ENCODE measurements around the gene PCSK1N.
"Not testable (repeated sequence)": the region's sequence is repeated elsewhere in the genome, so short reads cannot be mapped to it uniquely, and the experiment has no call there.

Gene PCSK1N

DNA sequence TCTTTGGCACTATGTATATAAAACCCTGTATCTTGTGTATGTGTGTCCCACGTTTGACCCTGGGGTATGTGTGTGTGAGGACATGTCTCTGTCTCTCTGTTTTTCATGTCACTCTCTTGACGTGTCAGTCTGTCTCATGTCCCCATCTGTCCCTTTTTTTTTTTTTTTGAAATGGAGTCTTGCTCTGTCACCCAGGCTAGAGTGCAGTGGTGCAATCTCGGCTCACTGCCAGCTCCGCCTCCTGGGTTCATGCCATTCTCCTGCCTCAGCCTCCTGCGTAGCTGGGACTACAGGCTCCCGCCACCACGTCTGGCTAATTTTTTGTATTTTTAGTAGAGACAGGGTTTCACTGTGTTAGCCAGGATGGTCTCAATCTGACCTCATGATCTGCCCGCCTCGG lies 16.0 kb downstream of the PCSK1N start:
- not testable (repeated sequence) for DNase-seq

DNA sequence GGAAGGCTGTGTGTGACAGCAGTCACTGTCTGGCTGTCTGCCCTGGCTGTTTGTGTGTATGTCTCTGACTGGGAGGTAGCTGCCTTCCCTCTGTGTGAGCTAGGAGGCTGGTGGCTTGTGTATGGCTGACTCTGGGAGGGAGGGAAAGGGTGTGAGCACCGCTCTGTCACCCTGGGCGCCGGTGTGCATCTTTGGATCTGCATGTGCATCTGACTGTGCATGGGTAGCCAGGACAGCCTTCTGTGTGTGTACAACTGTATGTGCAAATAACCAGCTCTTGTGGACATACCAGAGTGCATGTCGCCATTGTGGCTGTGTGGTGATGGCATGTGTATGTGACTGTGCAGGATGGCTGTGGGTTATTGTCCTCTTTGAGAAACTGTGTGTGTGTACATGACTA lies 16.5 kb downstream of the PCSK1N start:
- no peak for DNase-seq

DNA sequence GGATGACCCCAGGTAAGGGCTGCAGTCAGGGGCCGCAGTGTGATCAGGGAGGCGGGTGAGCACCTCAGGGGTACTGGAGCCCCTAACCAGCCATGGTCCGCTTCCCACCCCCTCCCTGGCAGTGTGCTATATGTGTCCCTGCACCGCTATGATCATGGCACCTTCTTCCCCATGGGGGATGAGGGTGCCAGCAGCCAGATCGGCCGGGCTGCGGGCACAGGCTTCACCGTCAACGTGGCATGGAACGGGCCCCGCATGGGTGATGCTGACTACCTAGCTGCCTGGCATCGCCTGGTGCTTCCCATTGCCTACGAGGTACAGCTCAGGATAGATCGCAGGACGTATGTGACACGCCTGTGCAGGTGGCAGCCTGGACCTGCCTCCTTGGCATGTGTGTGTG lies 17.3 kb downstream of the PCSK1N start:
- no peak for DNase-seq

DNA sequence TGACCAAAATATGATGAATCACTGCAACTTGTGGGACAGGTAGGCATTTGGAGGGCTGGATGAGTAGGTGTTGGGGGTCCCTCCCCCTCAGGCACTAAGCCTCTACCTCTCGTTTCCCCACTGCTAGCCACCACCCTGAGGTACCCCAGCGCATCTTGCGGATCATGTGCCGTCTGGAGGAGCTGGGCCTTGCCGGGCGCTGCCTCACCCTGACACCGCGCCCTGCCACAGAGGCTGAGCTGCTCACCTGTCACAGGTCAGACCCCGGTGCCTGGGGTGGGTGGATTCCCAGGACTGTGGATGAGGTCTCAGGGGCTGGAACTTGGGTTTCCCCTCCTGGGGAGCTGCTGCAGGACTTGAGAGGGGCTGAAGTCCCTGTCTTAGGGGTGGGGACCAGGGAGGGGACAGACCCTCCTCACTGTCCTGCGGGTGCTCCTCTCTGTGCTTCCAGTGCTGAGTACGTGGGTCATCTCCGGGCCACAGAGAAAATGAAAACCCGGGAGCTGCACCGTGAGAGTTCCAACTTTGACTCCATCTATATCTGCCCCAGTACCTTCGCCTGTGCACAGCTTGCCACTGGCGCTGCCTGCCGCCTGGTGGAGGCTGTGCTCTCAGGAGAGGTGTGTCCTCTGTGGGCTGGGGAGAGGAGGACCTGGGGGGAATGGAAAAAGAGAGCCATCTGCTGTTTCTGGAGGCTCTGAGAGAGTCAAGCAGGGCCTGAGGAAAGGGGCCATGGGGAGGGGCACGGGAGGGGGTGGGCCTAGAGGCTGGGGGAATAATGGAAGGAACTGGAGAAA lies 19.2 kb downstream of the PCSK1N start:
- DNase-seq, result no peak

DNA sequence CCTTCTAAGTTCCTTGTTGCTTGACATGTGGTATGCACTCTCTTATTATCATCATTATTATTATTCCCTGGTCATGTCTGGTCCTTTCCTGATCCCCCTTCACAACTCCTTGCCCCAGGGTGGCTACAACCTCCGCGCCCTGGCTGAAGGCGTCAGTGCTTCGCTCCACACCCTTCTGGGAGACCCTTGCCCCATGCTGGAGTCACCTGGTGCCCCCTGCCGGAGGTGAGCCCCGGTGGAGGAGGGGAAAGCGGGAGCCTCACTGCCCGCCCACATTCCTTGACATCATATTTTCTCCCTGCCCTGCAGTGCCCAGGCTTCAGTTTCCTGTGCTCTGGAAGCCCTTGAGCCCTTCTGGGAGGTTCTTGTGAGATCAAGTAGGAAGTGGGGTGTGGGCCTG lies 20.1 kb downstream of the PCSK1N start:
- DNase-seq, result no peak

DNA sequence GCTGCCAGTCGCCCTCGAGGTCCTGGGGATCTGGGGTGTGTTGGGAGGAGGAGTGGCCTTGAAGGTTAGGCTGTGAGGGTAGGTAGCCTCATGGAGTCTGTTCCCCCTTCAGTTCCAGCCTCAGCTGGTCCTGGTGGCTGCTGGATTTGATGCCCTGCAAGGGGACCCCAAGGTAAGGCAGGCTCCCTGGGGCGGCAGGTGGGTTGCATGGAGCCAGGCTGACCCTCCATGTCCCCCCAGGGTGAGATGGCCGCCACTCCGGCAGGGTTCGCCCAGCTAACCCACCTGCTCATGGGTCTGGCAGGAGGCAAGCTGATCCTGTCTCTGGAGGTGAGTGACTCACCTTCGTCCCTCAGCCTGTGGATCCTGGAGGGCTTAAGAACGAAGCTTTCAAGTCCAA lies 20.7 kb downstream of the PCSK1N start:
- DNase-seq, result no peak

DNA sequence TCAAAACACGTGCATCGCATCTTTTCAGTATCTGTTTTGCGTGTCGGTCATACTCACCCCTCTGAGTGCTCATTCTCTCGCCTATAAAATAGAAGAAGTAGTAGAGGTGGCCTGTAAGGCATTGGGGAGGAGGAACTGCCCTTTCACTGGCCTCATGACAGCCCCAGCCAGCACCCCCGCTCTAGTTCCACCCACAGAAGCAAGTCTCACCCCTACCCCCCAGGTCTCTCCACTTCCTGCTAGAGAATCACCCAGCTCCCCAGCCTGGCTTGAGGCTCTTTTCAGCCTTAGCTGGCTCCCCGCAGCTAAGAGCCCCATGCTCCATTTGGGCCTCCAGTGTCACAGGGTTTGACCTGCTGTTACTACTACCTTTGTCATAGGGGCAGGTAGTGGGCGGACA lies 21.8 kb downstream of the PCSK1N start:
- DNase-seq, result no peak

DNA sequence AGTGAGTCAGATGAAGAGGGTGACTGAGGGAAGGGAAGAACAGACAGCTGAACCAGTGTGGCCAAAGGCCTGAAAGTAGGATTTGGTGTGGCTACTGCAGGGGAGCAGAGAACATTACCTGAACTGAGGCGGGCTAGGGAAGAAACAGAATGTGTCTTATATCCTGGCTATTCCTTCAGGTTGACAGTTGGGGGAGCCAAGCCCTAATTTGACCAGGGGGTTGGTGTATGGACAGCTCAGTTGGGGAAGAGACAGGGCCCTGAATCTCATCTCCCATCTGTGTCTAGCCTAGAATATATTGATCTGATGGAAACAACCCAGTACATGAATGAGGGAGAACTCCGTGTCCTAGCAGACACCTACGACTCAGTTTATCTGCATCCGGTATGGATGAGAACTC lies 29.3 kb downstream of the PCSK1N start:
- no peak for DNase-seq

DNA sequence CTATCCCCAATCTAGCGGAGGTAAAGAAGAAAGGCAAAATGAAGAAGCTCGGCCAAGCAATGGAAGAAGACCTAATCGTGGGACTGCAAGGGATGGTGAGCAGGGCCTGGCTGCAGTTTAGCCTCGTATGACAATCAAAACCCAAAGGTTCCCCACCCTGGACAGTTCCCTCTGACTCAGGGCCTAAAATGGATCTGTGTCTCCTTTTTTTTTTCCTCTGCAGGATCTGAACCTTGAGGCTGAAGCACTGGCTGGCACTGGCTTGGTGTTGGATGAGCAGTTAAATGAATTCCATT lies 32.6 kb downstream of the PCSK1N start:
- DNase-seq, result no peak

DNA sequence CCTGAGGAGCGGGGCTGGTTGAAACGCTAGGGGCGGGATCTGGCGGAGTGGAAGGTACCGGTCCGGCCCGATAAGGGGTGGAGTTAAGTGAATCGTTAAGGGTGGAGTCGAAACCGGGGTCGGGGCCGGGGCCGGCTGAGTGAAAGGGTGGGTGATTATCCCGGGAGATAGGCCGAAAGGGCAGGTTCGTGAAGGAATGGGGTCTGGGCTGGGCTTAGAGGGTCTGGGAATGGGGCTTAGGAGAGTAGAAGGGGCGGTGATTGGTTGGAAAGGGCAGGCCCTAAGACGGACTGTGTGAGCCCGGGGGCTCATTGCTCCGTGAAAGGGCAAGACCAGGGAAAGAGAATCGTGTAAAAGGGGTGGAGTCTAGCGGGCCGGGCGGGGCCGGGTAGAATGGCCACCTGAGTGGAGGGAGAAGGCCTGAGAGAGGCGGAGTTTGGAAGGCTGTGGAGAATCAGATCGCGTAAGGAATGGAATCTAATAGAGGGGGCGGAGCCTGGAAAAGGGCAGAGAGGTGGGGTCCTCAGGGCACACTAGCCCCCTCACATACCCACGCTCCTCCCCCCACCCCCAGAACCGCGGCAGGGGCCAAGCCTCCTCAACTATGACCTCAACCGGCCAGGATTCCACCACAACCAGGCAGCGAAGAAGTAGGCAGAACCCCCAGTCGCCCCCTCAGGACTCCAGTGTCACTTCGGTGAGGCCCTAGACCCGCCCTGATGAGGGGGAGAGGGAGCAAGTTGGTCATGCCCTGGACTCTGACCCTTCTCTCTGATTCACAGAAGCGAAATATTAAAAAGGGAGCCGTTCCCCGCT lies 33.1 kb downstream of the PCSK1N start:
- DNase-seq, result peak; percentile 69

DNA sequence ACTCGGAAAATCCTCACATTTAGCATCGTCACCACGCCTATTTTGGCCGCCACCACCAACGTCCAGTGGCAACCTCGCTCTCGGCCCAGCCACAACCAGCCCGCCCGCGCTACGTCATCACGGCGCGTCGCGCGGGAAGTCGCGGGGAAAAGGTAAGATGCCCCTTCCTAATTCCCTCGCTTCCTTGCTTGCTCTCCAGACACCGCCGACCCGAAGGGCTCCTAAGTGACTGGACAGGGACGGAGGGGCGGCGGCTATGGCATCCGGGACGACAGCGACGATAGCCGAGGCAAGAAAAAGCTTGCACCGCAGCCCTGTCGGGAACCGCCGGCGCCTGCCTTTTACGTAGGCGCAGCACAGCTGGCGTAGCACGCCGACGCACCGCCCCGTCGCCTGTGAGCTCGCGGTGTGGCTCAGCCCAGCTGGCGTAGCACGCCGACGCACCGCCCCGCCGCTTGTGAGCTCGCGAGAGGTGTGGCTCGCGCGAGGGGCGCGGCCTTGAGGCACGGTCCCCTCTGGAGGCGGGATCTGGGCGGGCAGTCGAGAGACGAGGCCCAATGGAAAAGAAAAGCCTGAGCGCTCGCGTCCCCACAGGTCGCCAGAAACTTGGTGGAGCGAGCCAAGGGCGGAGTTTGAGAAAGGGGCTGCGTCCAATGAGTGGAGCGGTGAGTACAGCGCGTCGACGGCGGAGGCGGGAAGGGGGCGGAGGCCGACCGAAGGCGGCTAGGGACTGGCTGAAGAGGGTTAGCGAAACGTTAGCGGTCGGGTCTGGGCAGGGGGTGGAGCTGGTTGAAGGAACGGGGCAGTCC lies 33.9 kb downstream of the PCSK1N start, which contains the start of gene HDAC6:
Gene HDAC6, plus strand, starts transcription at position 788 of the 809 bp plus-strand sequence. CDS start 626 bp downstream, outside the sequence.
- peak; percentile 95 for DNase-seq

DNA sequence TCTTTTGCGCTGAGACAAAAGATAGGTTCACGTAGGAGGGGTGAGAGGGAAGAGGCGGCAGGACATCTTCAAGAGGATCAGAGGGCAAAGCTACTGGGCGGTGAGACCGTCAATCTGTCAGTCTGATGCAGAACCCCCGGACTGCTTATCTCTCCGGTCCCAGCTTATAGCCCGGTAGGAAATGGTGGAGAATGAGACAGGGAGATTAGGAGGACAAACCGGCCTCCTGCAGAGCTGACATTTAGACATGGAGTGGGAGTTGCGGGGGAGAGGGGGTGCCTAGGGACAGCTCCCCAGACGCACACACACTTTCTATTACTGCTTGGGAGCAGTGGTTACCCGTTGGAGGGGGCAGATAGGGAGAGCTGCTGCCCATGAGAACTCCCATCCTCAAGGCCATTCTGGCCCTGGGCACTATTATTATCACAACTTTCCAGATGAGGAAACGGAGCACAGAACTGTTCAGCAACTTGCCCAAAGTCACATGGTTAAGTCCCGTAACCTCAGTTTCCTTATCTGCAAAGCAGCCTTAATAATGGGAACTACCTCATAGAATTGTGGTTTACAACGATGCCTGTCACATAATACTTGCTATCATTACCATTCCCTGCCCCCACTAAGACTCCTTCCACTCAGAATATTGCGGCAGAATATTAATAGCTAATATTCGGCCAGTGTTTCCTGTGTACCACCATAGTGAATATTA lies 34.7 kb downstream of the PCSK1N start:
- no peak for DNase-seq

DNA sequence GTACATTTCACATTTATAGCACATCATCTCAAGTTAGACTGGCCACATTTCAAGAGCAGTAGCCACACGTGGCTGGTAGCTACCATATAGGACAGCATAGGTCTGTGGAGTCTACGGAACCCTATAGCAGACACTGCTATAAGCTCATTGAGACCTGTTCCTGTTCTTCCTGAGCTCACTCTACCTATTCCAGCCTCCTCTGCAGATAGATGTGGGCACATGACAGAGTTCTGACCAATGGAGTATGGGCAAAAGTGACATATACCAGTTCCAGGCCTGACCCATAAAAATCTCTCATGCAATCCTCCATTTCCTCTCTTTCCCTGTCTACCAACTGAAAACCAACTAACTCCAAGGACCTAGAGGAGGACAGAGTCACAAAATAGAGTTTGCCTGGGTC lies 37.1 kb downstream of the PCSK1N start:
- no peak for DNase-seq

DNA sequence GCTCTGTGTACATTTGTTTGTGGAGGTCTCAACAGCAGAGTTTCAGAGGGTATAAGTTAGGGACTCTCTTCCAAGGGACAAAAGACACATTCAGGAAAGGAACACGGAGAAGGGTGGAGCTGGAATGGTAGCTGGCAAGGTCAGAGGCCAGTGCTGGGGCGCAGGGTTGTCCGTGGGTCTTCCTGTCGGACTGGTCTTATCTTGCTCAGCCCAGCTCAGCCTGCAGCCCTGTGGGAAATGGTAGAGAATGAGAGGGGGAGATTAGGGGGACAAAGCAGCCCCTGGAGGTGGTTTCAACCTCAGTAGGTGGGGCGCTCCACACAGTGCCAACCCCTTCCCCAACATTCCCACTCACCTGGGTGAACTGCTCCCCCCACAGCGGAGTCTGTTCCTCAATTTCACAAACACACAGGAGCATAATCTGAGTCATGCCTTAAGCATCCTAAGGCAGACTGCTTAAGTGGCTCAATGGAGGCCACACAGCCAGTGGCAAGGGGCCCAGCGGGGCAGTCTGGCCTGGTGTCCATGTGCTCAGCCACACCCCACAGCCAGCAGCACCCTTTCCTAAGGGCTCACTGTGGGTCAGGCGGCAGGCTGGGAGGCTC lies 40.4 kb downstream of the PCSK1N start:
- no peak for DNase-seq

DNA sequence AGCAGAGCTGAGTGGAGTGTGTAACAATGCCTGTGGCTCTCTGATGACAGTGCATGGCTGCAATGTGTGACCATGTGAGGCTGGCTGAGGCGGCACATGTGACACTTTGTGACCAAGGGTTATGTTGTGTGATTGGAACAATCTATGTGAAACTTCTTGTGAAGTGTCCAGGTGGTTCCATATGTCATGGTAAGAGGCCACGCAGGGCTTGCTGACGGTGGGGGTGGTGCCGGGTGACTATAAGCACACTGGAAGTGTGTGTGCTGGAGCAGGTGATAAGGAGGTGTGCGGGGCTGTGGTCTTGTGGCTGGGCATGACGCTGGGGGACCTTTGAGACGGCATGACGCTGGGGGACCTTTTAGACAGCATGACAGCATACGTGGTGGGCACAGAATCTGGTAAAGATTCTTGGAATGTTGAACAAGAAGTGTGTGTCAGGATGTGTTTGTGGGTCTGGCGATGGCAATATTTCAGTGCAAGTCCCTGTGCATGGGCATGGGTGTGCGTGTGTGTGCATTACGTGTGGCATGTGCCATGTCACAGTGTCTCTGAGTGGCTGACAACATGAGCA lies 41.0 kb downstream of the PCSK1N start:
- DNase-seq, result no peak

DNA sequence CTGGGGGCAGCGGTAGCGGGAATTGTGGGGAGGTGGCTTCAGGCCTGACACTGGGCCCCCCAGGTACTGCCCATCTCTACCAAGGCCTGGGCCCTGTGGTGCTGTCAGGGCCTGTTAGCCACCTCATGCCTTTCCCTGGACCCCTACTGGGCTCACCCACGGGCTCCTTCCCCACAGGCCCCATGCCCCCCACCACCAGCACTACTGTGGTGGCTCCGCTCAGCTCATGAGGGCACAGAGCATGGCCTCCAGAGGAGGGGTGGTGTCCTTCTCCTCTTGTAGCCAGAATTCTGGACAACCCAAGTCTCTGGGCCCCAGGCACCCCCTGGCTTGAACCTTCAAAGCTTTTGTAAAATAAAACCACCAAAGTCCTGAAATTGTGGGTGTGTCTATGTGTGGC lies 41.5 kb downstream of the PCSK1N start:
- DNase-seq, result no peak

DNA sequence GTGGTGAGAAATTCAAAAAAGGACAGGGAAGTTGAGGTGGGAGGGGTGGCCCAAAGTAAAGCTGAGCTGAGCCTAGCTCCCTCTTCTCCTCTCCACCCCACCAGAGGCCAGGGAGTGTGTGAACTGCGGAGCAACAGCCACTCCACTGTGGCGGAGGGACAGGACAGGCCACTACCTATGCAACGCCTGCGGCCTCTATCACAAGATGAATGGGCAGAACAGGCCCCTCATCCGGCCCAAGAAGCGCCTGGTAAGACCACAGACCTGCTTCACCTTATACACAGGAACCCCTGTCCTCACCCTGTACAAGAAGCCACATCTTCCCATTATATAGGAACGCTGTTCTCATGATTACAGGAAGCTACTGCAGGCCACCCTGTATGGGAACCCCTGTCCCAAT lies 43.2 kb downstream of the PCSK1N start:
- no peak for DNase-seq

DNA sequence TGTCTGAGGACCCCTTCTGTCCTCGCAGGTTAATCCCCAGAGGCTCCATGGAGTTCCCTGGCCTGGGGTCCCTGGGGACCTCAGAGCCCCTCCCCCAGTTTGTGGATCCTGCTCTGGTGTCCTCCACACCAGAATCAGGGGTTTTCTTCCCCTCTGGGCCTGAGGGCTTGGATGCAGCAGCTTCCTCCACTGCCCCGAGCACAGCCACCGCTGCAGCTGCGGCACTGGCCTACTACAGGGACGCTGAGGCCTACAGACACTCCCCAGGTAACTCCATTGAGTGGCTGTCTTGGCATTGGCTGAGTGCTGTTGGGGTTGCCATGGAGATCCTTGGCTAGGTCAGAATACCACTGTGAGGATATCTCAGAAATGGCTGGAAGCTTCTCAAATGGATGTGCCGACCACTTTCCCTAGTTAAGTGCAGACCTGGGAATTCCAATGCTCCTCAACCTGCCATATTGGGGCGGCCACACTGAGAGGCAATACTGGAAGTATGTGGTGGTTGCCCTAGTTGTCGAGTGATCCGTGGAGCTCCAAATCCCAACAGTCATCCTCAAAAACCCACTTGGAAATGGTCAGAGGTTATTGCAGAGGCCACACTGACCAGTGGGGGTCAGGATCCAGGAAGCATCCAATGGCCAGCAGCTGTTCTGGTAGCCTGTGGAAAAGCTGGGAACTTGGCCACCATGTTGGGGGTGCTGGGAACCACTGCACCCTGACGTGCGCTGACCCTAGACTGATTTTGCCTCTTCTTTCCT lies 44.2 kb downstream of the PCSK1N start:
- no peak for DNase-seq

DNA sequence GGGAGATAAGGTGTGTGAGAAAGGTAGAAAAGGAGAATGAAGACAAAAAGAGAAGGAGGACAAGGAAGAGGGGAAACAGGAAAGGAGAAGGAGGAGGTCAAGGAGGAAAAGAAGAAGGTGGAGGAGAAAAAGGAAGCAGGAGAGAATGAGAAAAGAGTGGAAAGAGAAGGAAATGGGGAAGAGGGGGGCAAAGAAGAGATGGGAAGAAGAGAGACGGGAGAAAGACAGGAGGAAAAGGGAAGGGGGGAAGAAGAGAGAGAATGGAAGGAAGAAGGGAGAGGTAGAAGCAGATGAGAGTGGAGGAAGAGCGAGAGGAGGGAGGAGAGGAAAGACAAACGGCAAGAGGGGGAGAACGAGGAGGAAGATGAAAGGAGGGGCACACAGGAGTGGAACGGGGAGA lies 44.9 kb downstream of the PCSK1N start:
- no peak for DNase-seq

DNA sequence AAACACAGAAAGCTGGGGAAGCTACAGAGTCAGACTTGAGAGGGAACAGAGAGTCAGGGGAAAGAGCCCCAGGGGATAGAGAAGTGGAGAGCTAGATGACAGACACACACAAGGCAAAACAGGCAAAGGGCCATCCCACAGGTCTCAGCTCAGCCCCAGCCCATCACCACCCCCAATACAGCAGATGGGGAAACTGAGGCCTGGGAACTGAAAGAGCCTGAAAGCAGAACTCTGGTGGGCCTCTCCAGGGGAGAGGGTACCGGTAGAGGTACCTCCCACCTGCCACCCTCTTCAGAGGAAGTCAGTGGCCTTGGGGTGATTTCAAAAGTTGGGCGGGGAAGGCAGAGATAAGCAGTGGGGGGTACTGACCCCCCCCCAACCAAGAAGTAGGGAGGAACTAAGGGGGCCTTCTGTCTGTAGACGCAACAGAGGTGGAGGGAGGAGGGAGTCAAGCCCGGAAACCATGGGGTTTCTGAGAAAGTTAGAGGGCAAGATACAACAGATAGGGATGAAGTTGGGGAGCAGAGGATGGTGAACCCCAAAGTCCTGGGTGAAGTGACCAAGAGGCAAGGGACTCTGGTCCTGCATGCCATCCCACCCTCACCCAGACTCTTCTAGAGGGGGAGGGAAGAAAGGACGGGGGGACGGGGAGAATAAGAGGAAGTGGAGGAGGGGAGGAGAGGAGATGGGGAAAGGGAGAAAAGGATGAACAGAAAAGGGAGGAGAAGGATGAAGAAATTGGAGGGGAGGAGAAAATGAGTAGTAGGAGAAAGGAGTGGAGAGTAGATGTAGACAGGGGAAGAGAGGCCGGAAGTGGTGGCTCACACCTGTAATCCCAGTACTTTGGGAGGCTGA lies 45.8 kb downstream of the PCSK1N start:
- DNase-seq, result no peak

Data from stimulated activated CD4-positive, alpha-beta T cell treated with anti-CD3 and anti-CD28 coated beads, Interleukin-4, amount 100 ng/mL, for 24 hours (primary cell).